Motor neuron (in vitro differentiated cells): Measurements from ENCODE around the gene TDRKH. TPM values are rescaled to one million over a fixed set of nuclear protein-coding genes. Genes with fewer than 3 reads are reported as not detected.

Experiments
- ATAC-seq, 8 experiments: fragments of 200-7000 bp; cut with Tn5 transposase; replicated peaks in 6 of 8; 2 replicates each; pipeline ENCODE4 v1.8.0; 2021; ENCODE audit warnings: mild to moderate bottlenecking in 8 of 8, moderate library complexity in 8 of 8
- H3K27ac ChIP-seq, 2 donors: fragments of 250-450 bp; sonication (Bioruptor Pico); 2 replicates each; pipeline ENCODE4 v1.9.0; 2021; ENCODE audit warnings: antibody characterized with exemption in 2 of 2, mild to moderate bottlenecking in 2 of 2, moderate library complexity in 1 of 2
- H3K4me1 ChIP-seq, 2 donors: fragments of 250-450 bp; sonication (Bioruptor Pico); replicated peaks in 1 of 2; 2 replicates each; pipeline ENCODE4 v1.6.1; 2021; ENCODE audit warnings: antibody characterized with exemption in 2 of 2, mild to moderate bottlenecking in 2 of 2, moderate library complexity in 1 of 2
- H3K4me3 ChIP-seq, 5 donors: fragments of 250-450 bp; sonication (Bioruptor Pico); 2 replicates each; pipeline ENCODE4 v1.9.0; 2021; ENCODE audit warnings: antibody characterized with exemption in 5 of 5, mild to moderate bottlenecking in 5 of 5, moderate library complexity in 4 of 5
- WGBS, 10 experiments: fragments of 450-650 bp; shearing (Covaris generic); methylation state at CpG; one replicate each; pipeline ENCODE4 v1.0.0; 2022; 5-methylcytosine and 5-hydroxymethylcytosine counted together
- in situ Hi-C, 9 experiments: fragments of 400-800 bp; cut with MboI; loops; one replicate each; pipeline ENCODE4 v1.15.0; 2021; ENCODE audit warnings: low sequenced_read_pairs in 9 of 9, low pct_unique_long_range_greater_than_20kb in 2 of 9; ENCODE audit not compliant: unreplicated experiment in 9 of 9
- total RNA-seq, 8 experiments: library from RNA; unstranded; fragments of 300-600 nt; gene quantifications; 2 replicates each; pipeline versions ENCODE4 v1.2.3 to v1.2.4, GENCODE V29; 2022

Gene TDRKH
- total RNA-seq, 8 experiments from 2014 or later = 1.1 to 38.3 (median 17.5) TPM

DNA sequence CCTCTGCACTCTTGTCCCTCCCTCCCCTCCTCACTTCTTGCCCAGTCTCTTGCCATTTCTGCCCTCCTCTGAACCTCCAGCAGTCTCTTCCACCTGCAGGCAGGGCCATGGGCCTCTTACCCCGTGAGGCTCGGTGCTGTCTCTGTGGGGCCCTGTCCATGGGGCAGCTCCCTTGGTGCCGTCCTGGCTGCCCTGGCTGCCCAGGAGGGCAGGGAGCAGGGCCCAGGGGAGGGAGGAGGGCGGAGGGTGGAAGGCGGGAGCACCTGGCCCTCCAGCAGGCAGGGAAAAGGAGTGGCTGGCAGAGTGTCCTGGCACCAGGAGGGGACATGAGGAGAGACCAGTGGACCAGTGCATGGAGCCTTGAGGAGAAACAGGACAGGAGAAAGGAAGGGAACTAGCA, 41.3 kb upstream of the TDRKH start, which contains the start of gene RORC:
RORC (minus strand) TSS at position 198 of the 400 bp plus-strand sequence; CDS start at position 160, 38 bp downstream.
- Histone ChIP-seq H3K4me3 (no peak within 1 kb of the TSS), H3K27ac (no peak within 1 kb of the TSS), H3K4me1 (peaks cover 4 to 11% of the 10 kb centered on the region in 2 donors)
- in situ Hi-C loops = no loop called here
- no peak for ATAC-seq
- 36 to 83% (median 66%) methylated on average over 1 to 3 of the region's 5 CpGs; no CpG with 5 or more reads in 5 of the 10 experiments for WGBS, 10 experiments

DNA sequence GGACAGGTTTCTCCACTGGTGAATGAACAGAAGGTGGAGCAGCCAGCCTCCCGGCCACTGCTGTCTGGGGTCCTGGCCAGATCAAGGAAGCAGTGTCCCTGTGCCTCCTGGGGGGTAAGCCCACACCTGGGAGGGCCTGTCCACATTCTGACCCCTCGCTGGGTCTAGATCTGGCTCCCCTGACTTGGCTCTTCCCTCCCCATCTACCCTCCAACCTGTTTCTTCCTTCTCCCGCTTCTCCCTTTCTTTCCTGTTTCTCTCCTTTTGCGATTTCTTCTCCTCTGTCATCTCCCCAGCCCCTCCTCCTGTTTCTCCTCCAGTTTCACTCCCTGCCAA, 40.9 kb upstream of the TDRKH start:
- in situ Hi-C loops = no loop called here
- no peak for ATAC-seq
- peaks cover 4 to 11% of the 10 kb centered on the region in 2 donors for H3K4me1 ChIP-seq
- no peak overlapping the region for H3K4me3 ChIP-seq
- no peak overlapping the region for H3K27ac ChIP-seq
- WGBS, 10 experiments = 47 to 100% (median 86%) methylated on average over 1 to 3 of the region's 4 CpGs; no CpG with 5 or more reads in 2 of the 10 experiments

DNA sequence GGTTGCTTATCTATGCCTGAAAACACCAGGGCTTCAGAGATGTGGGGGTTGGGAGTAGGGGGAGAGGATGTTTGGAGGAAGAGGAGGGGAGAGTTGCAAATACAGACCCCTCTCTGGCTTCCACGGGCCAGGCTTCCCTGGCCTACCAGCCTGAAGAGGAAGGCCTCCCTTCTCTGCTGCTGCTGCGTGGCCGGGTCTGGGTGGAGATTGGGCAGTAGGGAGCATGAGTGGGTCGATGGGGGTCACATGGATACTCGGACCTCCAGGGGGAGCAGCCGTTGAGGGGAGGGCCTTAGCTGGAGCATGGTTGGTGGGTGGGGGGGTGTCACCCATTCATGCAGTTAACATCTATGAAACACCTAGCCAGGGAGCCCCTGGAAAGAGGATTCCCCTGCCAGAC, 39.8 kb upstream of the TDRKH start:
- WGBS, 10 experiments = 60 to 93% (median 89%) methylated on average over 1 to 3 of the region's 6 CpGs; no CpG with 5 or more reads in 7 of the 10 experiments
- no peak overlapping the region for H3K27ac ChIP-seq
- in situ Hi-C loops = no loop called here

DNA sequence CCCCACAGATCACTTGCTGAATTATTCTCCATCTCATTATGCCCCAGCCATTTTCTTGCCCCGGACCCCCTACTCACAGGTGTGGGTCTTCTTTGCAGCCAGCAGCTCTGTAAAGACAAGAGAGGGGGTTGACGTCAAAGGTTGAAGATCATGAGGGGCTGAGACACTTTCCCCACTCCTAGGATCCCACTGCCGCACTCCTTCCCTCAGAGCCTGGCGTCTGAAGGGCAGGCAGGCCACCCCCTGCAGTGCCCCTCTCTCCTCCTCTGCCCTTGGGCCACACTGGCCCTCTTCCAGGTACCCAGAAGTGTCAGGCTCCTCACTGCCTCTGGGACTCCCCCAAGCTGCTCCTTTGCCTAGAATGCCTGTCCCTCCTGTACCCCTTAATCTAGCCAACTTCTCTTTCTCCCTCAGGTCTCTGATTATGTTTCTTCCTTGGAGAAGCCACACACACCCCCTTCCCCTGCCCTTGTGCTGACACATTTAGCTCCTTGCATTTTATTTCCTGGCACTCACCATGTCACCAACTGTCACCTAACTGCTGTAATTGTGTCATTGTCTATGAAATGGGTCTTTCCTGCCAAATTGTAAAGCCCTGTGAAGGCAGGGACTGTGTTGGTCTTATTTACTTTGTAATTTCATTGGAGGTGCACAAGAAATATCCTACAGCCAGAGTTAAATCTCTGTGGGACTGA, 39.2 kb upstream of the TDRKH start:
- Histone ChIP-seq H3K27ac (no peak overlapping the region), H3K4me1 (peaks cover 4 to 11% of the 10 kb centered on the region in 2 donors), H3K4me3 (no peak overlapping the region)
- no peak for ATAC-seq
- in situ Hi-C loops = no loop called here
- WGBS, 10 experiments = 9 to 100% (median 44%) methylated on average over 1 to 4 of the region's 4 CpGs; no CpG with 5 or more reads in 4 of the 10 experiments

More for the DNA sequence above, 39.8 kb upstream of the TDRKH start:
- Histone ChIP-seq H3K4me3 (no peak overlapping the region), H3K4me1 (peaks cover 4 to 11% of the 10 kb centered on the region in 2 donors)
- no peak for ATAC-seq

DNA sequence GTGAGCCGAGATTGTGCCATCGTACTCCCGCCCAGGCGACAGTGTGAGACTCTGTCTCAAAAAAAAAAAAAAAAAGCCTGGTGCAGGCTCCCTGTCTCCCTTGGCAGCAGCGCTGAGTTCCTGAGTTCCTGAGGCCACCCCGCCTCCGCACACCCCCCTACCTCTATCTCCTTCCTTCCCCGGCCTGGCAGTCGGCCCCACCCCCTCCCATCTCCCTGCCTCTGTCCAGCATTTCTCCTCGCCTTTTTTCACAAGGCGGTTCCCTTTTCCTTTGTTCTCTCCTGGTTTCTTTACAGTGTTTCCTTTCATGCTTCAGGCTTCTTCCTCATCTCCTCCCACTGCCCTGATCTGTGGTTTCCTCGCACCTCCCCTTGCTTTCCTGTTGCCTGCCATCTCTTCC, 38.6 kb upstream of the TDRKH start:
- H3K4me1 ChIP-seq = peaks cover 4 to 11% of the 10 kb centered on the region in 2 donors
- 0 to 50% (median 20%) methylated on average over 1 to 3 of the region's 12 CpGs; no CpG with 5 or more reads in 5 of the 10 experiments for WGBS, 10 experiments
- peak; percentile 33 to 89 (median 85) for ATAC-seq
- in situ Hi-C loops = no loop called here
- H3K27ac ChIP-seq = no peak overlapping the region
- H3K4me3 ChIP-seq = no peak overlapping the region

DNA sequence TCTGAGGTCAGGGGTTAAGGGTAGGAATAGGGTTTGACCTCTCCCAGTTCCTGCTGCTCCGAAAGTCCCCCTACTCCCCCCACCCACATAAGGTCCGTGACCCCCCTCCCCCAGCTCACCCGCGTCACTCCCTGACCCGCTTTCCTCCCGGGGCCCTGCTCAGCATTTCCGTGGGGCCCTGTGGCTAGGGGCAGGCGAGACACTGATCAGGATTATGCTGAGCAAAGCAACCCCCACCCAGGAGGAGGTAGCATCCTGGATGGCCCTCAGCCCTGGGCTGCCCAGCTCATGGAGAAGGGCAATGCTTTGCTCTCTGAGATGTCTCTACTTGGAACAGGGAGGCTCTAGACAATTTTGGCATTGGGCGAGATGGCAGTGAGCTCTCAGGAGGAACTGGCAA, 37.6 kb upstream of the TDRKH start:
- in situ Hi-C loops = no loop called here

DNA sequence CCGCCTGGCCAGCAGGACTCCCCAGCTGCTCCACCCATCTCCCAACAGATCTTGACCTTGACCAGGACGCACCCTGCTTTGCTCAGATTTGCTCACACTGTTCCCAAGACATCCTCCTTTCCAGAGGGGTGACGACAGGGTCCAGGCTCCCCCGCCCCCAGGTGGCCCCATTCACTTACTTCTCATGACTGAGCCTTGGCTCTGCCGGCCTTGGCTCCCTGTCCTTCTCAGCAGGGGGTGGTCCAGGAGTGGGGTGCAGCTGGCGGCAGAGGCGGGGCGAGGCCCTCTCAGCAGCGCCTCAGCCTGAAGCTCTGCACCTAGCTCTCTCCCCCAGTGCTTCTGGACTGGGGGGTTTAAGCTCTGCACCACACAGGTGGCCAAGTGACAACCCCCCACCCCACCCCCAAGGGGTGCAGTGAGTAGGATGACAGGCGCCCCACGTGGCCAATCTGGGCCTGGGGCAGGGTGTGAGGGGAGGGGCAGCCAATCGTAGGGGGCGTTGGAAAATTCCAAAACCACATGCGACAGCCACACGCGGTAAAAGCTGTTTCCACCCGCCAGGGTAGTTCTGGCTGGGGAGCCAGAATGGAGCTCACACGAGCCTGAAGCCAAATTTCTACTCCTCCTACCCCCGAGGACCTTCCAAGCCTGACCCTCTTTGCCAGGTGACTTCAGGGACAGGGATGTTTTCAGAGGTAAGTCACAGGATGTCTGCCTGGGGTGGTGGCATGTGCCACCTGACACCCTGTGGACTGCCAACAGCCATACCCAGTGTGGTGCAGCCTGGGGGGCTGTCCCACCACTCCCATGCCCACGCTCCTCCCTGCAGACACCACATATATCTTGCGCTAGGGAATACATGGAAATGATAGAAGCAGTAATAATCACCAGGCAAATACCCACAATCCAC, 35.7 kb upstream of the TDRKH start:
- Histone ChIP-seq H3K4me3 (no peak overlapping the region), H3K27ac (no peak overlapping the region), H3K4me1 (peaks cover 4 to 11% of the 10 kb centered on the region in 2 donors)
- in situ Hi-C loops = no loop called here
- WGBS, 10 experiments = 49 to 83% (median 77%) methylated on average over 1 to 10 of the region's 21 CpGs; no CpG with 5 or more reads in 3 of the 10 experiments
- ATAC-seq = peak in 3 of 8 experiments; percentile 31 to 62 (median 61)

More for the DNA sequence above, 37.6 kb upstream of the TDRKH start:
- 60 to 100% (median 75%) methylated on average over 1 to 3 of the region's 9 CpGs; no CpG with 5 or more reads in 7 of the 10 experiments for WGBS, 10 experiments
- no peak overlapping the region for H3K27ac ChIP-seq
- H3K4me1 ChIP-seq = peaks cover 4 to 11% of the 10 kb centered on the region in 2 donors
- ATAC-seq = no peak
- no peak overlapping the region for H3K4me3 ChIP-seq

DNA sequence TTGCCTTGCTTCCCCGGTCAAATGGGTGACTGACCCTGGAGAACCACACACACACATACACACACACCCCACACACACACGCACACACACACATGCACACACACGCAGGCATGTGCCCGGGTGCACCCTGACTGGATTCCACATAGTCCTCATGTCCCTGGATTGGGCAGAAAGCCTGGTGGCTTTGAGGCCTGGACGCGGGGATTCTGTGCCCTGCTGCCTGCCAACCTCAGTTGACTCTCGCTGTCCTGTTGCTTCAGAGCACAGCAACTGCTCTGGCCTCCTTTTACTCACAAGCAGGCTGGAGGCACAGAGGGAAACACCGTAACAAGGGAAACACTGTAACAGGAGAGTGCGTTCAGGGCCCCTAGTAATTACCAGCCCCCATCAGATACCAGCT, 34.9 kb upstream of the TDRKH start:
- no peak for ATAC-seq
- Histone ChIP-seq H3K4me1 (peaks cover 4 to 11% of the 10 kb centered on the region in 2 donors), H3K4me3 (no peak overlapping the region), H3K27ac (no peak overlapping the region)
- in situ Hi-C loops = no loop called here
- 36 to 100% (median 69%) methylated on average over 1 to 6 of the region's 9 CpGs; no CpG with 5 or more reads in 5 of the 10 experiments for WGBS, 10 experiments

DNA sequence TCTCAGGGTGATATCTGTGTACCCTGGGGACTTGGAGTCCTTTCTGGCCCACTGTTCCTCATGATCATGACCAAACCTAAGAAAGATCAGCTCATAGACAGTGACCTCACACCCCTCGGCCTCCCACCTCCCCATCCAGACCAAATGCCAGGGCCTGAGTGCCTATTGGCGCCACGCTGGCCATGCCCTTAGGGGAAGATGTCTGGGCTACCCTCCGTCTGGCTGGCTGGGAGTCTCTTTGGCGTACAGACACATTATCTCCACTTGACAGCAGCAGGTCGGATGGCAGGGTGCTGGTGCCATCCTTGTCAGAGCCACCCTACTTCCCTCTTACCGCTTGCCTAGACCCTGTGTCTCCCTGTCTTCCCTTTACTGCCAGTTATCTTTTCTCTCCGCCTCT, 32.9 kb upstream of the TDRKH start:
- no peak for ATAC-seq
- H3K4me3 ChIP-seq = no peak overlapping the region
- in situ Hi-C loops = no loop called here
- H3K27ac ChIP-seq = no peak overlapping the region
- WGBS, 10 experiments = 49 to 100% (median 65%) methylated on average over 1 to 7 of the region's 8 CpGs; no CpG with 5 or more reads in 4 of the 10 experiments
- H3K4me1 ChIP-seq = peaks cover 0 to under 1% of the 10 kb centered on the region in 2 donors

DNA sequence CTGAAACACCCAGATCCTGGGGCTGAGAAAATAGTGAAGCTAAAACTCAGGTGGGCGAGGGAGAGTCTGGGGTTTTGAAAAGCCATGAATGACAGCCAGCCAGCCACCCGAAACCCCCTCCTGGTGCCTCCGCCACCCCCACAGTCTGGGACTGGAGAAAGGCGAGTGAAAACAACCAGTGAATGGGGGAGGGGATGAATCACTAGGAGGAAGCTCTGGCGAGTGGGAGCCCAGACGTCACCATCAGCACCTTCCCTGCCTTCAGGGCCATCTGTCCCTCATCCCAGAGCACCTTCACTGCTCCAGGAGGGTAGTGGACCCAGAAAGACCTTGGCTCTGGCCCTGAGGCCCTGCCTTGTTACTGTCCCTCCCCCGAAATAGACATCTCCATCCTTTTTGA, 32.1 kb upstream of the TDRKH start:
- Histone ChIP-seq H3K4me3 (no peak overlapping the region), H3K27ac (no peak overlapping the region), H3K4me1 (no peaks in the 10 kb centered on the region)
- WGBS, 10 experiments = 0 to 60% (median 50%) methylated on average over 2 to 6 of the region's 7 CpGs; no CpG with 5 or more reads in 6 of the 10 experiments
- in situ Hi-C loops = no loop called here
- ATAC-seq = no peak

DNA sequence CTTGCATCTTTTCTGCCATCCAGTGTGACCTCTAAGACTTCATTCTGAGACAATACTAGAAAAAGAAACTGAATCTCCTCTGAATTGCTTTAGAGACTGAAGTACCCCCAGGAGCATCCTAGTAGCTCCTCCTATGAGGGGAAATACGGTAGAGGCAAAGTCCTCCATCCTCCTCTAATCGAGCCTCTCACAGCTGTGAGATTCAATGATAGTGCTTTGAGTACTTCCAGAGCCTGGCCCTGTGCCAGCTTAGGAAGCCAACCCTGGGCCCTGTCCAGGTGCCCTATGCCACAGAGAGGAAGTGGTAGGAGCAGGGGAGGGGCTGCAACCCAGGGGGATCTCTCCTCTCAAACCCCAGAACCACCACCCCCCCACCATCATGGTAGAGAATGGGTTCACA, 30.6 kb upstream of the TDRKH start:
- ATAC-seq = no peak
- Histone ChIP-seq H3K4me3 (no peak overlapping the region), H3K4me1 (no peaks in the 10 kb centered on the region), H3K27ac (no peak overlapping the region)
- in situ Hi-C loops = no loop called here
- WGBS, 10 experiments = 0 to 60% (median 30%) methylated on average over 2 of the region's 2 CpGs; no CpG with 5 or more reads in 4 of the 10 experiments

DNA sequence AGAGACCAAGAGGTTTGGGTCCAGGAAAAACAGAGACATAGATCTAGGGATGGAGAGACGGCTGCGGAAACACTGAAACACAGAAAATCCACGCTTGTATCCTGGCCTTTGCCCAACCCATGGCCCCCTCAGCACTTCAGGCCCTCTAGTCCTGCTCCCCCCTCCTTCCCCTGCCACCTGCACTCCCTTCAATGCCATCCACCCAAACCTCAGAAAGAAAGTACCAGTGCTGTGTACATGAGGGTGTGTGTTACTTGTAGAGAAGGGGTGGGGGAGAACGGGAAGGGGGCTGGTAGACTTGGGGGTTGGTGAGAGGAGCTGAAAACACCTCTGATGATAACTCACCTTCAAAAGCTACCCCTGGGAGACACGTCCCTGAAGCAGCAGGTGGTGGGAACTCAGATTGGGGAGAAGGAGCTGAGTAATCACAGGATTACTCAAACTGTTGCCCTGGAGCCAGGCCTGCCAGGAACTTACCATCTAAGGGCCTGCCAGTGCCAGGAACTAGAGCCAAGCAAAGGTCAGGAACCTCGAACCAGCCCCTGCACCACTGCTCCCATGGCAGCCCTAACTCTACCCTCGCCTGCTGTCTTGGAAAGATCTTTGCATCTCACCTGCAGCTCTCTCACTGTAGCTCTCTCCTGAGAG, 29.8 kb upstream of the TDRKH start:
- 40 to 100% (median 56%) methylated on average over 1 to 4 of the region's 7 CpGs; no CpG with 5 or more reads in 4 of the 10 experiments for WGBS, 10 experiments
- no peak overlapping the region for H3K27ac ChIP-seq
- in situ Hi-C loops = no loop called here
- no peak for ATAC-seq
- no peak overlapping the region for H3K4me3 ChIP-seq
- no peaks in the 10 kb centered on the region for H3K4me1 ChIP-seq
